ENCODE data around the gene RPSA.
"Not testable (repeated sequence)": the region's sequence is repeated elsewhere in the genome, so short reads cannot be mapped to it uniquely, and the experiment has no call there.

The RPSA gene

DNA sequence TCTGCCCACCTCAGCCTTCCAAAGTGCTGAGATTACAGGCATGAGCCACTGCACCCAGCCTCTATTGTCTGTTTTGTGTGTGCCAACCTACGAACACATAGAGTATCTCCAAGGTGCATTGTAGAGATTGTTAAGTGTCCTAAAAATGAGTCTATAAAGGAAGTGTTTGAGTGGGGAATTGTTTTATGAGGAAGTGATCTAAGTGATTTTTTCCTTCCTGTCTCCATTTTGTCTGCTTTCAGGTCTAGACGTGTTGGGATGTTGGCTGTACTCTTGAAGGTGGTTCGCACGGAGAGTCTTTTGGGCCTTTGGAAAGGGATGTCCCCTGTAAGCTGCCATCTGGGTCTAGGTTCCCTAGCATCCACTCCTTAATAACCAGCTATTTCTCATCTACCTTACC lies 16.3 kb upstream of the RPSA start:
- no peak for FAIRE-seq

DNA sequence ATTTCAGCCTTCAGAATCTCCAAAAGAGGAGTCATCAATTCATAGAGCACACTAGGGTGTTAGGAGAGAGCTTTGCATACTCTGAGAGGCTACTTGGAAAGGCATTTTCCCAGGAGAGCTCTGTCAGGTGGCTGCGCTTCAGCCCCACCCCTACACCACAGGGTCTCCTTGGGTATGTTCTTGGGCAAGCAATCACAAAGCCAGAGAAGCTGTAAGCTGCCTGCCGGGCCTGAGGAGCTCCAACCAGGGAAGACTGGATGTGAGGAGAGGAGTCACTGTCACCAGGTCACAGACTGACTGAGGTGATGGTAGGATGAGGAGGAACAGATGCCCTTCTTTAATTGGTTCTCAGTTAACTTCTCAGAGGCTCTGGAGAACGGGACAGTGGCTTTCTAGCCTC lies 9.8 kb upstream of the RPSA start:
- FAIRE-seq: no peak

DNA sequence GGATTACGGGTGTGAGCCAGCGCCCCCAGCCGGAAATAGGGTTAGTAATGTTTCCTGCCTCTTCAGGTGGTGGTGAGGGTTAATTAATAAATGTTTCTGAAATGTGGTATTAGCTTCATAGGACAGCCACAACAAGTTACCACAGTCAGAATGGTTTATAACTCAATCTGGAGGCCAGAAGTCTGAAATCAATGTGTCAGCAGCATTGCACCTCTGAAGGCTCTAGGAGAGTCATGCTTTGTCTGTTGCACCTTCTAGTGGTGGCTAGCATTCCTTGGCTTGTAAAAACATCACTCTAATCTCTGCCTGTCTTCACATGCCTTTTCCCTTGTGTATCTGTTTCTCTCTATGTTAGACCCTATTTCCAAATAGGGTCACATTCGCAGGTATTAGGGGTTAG lies 7.8 kb upstream of the RPSA start:
- FAIRE-seq: no peak

DNA sequence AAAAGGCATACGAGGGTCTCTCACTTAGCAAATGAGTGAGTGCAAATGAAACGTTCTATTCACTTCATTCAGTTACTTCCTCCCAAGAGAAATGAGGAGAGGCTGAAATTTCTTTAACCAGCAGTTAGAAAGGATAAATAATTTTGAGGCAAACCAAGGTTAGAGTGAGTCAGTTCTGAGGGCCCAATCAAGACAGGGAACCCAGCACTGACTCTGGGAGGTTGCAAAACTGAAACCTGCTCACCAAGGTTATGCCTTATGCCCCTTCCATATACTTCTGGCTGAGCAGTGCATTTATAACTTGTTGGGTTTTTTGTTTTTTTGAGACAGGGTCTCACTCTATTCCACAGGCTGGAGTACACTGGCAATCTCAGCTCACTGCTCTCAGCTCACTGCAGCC lies 4.5 kb upstream of the RPSA start:
- no peak for FAIRE-seq

DNA sequence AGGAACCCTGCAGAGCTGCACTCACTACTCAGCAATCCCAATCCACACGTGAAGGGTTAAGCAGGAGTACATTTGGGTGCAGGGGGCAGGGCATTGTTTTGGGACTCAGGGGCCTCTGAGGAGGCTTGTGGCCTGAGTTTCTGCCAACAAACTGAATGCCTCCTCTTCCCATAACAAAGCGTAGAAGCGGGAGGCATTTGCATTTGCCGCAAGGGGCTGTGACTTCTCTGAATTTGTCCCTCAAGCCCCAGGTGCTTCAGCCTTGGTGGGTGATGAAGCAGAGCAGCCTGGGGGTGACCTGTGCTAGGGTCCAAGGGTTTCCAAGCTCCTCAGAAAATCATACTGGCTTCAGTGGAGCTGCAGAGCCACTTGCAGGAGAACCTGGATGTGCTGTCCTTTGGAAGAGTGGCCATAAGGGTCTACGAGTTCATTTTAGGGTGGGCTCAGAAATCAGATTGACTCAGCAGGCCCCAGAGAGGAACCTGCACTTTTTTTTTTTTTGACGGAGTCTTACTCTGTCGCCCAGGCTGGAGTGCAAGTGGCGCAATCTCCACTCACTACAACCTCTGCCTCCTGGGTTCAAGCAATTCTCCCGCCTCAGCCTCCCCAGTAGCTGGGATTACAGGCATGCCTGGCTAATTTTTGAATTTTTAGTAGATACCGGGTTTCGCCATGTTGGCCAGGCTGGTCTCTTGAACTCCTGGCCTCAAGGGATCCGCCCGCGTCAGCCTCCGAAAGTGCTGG lies 1.4 kb upstream of the RPSA start:
- no peak for FAIRE-seq

DNA sequence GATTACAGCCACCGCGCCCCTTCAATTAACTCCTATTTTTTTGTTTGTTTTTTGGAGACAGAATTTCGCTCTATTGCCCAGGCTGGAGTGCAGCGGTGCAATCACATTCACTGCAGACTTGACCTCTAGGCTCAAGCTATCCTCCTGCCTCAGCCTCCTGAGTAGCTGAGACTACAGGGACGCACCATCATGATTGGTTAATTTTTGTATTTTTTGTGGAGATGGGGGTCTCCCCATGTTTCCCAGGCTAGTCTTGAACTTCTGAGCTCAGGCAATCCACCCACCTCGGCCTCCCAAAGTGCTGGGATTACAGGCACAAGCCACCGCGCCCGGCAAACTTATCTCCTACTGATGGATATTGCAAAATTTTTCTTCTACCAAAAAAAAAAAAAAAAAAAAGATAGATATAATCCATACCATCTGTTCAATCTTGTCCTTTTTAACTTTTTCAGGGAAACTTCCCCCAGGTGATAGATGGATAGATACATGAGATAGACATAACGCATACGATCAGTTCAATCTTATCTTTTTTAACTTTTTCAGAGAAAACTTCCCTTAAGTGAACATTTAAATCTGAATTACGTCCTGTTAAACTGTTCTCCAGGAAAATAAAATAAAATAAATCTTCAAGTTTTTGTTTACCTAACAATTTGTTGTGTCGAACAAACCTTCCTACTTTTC lies 693 bp upstream of the RPSA start:
- FAIRE-seq: no peak

DNA sequence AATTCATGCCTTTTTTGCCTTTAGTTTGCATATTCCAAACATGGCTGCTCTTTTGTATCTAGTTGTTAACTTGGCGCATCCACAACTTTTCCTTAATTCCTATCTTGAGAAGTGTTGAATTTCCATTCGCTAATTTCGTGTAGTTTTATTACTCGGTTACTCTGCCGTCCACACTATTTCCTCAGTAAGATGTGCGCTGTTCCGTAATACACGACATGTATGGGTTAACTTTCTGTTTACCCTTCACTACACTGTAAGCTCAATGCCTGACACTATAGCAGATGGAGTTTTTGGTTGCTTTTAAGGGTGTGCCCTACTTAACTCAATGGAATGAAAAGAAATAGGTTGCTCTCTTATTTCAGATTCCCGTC lies 724 bp downstream of the RPSA start:
- no peak for FAIRE-seq

DNA sequence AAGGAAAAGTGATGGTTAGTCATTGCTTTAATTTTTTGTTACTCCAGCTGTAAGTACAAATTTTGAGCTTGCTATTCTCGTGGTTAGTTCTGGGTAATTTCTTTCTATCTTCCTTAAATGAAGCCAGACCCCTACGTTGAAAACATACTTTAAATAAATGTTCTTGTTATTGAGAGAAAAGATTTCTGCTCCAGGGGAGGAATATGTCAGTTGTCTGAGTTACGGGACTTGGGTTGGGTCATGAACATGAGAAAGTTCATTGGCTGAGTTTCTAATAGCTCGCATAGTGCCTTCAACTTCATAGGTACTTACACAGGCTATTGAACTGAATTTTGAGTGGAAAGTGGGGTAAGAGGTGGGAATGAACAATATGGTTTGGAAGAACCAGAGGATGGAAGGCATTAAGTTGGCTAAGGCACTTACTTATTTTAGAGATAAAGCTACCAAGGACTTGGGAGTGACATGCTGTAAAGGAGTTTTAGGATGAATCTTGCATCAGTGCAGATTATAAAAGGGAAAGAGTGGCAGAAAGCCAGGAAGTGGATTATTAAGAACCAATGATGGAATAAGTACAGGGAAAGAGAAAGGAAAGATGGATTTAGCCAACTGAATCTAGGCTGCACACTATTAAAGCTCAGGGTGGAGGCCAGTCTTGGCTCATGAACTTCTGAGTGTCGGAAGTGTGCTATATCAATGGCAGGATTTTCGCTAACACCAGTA lies 1.4 kb downstream of the RPSA start:
- FAIRE-seq: no peak

DNA sequence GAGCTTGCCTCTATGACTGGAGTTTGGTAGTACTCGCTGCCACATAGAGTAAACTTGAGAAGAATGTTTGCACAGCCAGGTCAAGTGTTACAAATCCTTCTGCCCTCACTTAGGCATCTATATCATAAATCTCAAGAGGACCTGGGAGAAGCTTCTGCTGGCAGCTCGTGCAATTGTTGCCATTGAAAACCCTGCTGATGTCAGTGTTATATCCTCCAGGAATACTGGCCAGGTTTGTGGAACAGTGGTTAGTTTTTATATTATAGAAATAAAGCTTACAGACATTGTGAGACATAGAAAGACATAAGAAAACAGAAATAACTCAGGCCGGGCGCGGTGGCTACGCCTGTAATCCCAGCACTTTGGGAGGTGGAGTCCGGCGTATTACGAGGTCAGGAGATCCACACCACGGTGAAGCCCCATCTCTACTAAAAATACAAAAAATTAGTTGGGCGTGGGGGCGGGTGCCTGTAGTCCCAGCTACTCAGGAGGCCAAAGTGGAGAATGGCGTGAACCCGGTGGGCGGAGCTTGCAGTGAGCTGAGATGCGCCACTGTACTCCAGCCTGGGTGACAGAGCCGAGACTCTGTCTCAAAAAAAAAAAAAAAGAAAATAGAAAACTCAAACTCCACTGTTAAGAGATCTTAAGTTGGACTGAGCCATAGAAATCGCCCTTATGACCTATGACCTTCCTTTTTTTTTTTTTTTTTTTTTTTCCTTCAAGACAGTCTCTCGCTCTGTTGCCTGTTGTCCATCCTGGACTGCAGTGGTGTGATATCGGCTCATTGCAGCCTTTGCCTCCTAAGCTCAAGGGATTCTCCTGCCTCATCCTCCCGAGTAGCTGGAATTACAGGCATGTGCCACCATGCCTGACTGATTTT lies 2.2 kb downstream of the RPSA start:
- FAIRE-seq: no peak

DNA sequence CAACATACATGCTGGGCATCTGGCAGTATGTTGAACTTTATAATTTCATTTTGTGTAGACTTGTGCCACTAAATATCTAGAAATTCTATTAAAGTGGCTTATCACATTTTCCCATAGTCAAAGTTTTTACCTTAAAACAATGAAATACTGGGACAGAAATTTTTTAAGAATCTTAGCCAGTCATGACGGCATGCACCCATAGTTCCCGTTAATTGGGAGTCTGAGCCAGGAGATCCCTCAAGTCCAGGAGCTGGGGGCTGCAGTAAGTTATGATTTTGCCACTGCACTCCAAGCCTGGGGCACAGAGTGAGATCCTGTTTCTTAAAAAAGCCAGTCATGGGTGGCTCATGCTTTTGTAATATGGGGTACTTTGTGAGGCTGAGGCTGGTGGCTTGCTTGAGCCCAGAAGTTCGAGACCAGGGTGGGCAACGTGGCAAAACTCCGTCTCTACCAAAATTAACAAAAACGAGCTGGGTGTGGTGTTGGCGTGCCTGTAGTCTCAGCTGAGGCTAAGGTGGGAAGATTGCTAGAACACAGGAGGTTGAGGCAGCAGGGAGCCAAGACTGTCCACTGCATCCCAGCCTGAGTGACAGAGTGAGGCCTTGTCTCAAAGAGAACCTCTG lies 3.1 kb downstream of the RPSA start:
- FAIRE-seq: no peak

DNA sequence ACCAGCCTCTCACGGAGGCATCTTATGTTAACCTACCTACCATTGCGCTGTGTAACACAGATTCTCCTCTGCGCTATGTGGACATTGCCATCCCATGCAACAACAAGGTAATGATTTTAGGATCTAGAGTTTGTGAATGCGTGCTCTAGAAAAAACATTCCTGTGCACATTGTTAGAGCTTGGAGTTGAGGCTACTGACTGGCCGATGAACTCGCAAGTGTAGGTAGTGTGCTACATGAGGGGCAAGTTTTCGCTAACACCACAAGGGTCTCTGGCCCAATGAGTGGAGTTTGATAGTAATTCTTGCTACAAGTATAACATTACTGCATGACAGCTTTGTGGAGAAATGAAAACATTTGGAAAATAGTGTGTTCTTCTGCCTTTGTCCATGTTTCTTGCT lies 4.4 kb downstream of the RPSA start:
- no peak for FAIRE-seq

DNA sequence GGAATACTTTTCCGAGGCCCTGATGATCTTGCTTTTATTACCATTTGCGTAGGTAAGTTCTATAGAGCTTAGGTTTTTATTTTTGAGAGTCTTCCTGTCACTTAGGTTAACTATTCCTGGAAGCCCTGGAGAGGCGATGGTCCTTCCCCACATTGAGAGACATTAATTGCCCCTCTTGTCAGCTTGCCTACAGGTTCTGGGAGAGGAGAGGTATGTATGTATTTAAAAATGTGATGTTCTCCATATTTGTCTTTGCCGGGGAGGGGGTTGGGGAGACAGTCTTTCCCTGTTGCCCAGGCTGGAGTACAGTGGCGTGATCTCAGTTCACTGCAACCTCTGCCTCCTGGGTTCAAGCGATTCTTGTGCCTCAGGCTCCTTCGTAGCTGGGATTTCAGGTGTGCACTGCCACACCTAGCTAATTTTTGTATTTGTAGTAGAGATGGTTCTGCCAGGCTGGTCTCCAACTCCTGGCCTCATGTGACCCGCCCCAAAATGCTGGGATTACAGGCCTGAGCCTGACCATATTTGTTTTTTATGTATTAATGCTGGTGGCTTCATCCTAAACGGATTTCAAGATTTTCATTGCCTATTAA lies 6.2 kb downstream of the RPSA start:
- no peak for FAIRE-seq

DNA sequence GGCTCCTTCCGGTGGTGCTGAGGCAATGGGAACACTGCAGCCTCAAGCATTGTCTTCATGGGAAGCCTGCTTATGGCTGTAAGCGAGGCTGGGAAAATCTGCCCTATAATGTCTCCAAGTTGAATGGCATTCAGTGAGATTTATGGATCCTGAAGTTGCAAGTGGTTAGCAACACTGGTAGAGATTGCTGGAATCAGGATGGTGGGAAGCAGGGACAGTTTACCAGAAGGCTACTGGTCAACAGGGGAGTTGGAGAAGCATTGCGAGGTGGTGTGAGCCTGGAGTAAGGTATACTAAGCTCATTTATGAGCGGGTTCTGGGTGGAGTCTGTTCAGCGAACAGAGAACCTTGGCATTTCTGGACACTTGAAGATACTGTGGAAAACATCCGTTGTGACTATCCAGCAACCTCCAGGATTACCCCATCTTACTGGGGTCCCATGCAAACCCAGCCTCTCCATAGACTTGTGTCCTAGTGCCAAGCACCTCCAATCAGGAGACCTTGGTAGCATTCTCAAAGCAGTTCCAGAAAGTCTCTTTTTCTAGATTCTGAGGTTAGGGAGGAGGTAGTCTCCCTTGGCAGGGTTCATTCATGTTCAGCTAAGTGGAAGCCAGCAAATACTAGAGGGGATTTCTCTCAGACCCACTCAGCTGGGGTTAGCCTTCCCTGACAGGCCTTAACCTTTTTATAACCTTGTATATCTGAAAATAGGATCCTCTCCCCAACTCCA lies 7.3 kb downstream of the RPSA start:
- FAIRE-seq: no peak

DNA sequence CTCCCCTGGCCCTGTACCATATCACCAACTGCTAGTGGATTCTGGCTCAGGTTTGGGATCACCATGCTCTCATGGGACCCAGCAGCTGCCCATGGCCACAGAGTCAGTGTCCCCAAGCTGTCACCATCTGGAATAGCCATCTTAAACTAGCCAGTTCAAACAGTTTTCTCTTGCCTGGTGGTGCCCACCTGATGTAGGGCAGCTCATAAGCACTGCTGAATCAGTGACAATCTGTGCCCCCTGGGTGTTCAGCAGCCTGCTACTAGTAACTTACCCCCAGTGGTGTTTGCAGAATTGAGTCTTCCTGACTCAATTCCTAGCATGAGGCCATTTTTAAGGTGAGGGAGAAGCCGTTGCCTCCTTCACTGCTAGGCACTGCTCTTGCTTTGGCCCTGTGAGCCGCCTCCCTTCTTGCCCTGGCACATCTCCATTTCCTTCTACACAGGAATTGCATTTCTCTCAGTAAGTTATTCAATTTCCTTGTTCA lies 7.9 kb downstream of the RPSA start:
- no peak for FAIRE-seq

DNA sequence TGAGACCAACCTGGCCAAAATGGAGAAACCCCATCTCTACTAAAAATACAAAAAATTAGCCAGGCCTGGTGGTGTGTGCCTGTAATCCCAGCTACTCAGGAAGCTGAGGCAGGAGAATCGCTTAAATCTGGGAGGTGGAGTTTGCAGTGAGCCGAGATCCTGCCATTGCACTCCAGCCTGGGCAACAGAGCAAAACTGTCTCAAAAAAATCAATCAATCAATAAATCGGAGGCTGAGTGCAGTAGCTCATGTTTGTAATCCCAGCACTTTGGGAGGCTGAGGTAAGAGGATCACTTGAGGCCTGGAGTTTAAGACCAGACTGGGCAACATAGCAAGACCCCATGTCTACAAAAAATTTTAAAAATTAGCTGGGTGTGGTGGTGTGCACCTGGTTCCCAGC lies 8.8 kb downstream of the RPSA start:
- FAIRE-seq: not testable (repeated sequence)

DNA sequence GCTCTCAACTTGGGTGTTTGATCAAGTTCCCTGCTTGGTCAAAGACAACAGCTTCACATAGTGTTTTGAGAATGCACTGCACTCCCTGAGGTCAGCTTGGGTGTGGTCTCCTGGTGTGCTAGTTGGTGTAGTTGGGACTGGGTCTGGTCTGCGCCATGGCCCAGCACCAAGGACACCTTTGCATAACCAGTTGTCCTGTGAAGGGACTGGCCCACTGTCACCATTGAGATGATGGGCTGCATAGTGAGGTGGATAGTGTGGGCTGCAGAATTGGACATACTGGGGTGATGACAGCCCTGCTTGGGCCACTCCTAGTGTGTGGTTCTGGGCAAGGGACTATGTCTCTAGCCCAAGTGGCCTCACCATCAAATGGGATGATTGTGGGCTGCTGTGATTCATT lies 9.5 kb downstream of the RPSA start:
- no peak for FAIRE-seq

DNA sequence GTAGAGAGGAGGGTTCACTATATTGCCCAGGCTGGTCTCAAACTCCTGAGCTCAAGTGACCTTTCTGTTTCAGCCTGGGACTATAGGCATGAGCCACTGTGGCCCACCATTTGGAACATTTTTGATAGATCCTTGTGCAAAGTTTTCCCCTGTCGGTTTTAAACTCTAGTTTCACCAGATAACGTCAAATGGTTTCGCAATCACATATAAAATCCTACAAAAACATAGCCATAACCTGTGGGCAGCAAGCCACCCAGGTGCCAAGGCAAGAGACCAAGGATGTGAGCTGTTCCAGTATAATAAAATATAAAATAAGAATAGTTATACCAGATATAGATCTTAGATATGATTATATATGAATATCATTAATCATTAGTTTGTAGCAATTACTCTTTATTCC lies 10.5 kb downstream of the RPSA start:
- not testable (repeated sequence) for FAIRE-seq

DNA sequence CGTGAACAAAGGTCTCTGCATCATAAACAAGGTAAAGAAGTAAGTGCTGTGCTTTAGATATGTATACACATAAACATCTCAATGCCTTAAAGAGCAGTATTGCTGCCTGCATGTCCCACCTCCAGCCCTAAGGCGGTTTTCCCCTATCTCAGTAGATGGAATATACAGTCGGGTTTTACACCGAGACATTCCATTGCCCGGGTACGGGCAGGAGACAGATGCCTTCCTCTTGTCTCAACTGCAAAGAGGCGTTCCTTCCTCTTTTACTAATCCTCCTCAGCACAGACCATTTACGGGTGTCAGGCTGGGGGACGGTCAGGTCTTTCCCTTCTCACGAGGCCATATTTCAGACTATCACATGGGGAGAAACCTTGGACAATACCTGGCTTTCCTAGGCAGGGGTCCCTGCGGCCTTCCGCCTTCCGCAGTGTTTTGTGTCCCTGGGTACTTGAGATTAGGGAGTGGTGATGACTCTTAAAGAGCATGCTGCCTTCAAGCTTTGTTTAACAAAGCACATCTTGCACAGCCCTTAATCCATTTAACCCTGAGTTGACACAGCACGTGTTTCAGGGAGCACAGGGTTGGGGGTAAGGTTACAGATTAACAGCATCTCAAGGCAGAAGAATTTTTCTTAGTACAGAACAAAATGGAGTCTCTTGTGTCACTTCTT lies 12.2 kb downstream of the RPSA start:
- not testable (repeated sequence) for FAIRE-seq

DNA sequence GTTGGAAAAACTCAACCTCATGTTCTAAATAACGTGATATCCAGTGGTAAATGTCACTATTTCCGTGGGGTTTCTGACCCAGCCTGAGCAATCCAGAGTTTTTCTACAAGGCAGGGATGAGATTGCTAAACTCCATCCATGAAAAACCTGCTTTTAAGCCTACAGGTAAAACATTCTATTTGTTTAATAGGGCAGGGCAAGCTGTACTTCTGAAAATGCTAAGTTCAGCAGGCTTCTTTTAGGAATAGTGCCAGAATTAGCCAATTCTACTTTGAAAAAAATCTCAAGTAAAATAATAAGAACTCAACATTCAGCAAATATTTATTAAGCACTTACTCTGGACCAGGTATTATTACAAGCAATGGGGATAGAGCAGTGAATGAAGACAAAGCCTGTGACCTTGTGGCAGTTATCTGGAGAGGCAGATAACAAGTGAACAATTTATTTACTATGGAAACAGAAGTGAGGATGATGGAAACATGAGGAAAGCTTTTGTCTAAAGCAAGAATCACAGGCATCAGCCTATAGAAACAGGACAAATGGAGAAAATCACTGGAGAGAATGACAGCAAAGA lies 13.3 kb downstream of the RPSA start:
- FAIRE-seq: no peak

DNA sequence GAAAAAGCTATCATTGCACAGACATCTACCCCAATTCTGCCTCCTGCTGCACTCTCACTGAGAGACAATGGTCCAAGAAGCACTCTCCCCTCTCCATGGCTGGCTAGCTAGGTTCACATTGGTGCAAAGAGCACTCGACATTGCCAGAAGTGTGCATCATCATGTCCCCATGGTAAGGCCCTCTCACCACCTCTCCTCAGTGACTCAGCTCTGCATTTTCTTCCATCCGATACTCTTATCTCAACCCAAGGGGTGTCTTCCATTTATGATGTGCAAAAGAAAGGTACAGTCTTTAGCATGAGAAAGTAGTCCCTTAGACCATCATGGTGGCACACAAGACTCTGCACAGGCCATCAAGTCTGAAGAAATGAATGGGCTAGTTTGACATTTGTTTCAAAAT lies 14.0 kb downstream of the RPSA start:
- FAIRE-seq: no peak

Measured in endometrium (tissue), 2 donors.